GM19238 (cell line): Measurements from ENCODE around the gene TAOK3.
"Not testable (repeated sequence)": the region's sequence is repeated elsewhere in the genome, so short reads cannot be mapped to it uniquely, and the experiment has no call there.

Experiments
- DNase-seq: peaks from one replicate; pipeline ENCODE4 v3.0.0; 2011; ENCODE audit warnings: low spot score; ENCODE audit not compliant: insufficient read length

The TAOK3 gene

DNA sequence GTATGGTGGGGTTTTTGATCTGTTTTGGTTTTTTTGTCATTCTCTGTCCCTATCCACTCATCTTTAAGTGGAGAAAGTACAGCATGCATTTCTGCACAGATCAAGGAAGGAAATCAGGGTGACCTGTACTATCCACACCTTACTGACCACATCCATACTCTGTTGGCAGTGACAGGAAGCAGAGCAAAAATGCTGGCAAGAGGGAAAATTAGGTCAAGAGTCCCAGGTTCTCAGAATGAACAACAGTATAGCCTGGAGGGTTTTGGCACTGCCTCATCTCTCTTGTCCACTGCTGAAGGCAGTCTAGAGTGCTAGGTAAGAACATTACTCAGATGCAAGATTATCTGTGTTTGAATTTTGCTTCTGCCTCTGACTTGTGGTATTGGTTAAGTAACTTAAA is 70.7 kb downstream of the TAOK3 start:
- DNase-seq: no peak

DNA sequence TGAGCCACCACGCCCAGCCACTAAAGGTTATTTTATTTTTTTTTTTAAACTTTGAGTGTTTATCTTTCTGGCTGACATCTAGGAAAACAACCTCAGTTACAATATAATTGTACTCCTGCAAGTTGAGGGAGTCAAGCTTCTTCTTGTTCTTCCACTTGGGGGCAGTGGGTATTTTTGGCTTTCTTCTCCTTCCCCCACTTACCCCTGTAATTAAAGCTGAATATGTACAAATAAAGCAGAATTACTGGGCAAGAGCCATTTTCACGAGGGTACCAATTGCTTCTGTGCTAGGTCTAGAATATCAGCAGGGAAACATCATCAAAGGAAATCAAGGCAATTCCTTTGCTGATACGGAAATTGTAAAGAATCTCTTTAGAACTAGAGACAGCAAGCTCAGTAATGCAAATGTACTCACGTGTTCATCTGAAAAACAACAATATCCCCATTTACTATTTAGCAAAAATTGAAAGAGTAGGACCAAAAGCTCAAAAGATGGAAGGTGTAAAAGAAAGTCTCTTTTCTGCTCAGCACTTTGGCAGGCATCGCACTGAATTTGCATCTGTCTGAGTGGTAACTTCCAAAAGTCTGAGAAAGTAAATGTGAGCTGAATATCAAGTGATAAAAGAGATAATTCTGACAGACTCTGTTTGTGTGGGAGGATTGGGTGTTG is 72.8 kb downstream of the TAOK3 start:
- no peak for DNase-seq

DNA sequence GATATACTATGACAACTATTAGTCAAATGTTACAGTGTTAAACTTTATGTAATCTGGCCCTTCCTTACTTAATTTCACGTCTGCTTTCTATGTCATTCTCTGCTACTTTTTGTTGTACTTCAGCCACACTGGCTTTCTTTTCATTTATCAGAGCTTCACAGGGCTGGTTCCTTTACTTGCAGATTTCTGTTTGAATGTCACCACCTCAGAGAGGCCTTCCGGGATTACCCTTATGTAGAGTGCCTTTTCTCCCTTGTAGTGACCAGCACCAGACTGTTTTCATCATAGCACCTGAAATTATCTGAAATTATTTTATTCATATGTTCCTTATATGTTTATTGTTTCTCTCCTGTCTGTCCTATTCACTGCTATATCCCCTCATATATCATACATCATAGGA is 75.4 kb downstream of the TAOK3 start:
- no peak for DNase-seq

DNA sequence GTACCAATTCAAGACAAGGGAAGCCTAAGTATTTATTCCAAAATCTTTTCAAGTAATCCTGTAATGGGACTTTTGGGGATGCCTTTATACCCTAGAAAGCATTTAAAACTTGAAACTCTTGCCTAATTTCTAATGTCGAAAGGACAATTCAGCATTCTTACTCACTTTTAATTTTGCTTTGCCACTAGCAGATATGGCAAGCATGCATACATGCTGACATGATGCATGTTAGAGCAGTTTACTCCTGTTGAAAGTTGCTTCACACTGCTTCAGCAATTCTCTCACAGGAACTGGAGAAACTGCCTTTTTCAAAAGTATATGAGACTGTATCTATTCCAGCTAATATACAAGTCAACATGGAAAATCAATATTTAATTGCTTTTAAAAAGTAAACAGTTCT is 79.9 kb downstream of the TAOK3 start:
- DNase-seq: no peak

DNA sequence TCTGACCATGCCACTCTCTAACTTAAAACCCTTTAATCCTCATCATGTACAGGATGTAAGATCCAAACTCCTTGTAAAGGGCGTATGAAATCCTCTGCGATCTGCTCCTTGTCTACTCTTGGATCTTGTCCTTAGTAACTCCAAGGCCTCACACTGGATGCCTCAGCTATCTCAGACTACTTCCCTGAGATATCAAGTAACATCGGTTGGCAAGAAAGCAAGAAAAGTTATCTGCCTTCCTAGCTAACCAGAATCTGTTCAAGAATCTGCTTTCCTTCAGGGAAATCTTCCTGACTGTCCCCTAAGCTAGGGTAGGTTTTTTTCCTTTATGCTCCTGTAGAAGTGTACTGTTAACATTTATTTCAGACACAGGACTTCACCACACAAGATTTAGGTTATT is 82.6 kb downstream of the TAOK3 start:
- DNase-seq: no peak

DNA sequence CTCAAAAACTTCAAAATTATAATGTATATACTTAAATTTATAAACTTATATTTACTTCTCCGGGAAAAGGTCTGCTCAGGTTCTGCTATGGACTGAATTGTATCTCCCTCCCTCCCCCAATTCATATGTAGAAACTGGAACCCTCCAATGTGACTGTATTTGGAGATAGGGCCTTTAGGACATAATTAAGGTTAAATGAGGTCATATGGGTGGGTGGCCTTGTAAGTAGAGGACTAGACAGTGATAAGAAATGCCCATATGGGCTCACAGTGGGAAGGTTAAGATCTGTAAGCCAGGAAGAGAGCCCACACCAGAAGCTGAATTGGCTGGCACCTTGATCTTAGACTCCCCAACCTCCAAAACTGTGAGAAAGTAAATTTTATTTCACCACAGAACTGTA is 84.5 kb downstream of the TAOK3 start:
- no peak for DNase-seq

DNA sequence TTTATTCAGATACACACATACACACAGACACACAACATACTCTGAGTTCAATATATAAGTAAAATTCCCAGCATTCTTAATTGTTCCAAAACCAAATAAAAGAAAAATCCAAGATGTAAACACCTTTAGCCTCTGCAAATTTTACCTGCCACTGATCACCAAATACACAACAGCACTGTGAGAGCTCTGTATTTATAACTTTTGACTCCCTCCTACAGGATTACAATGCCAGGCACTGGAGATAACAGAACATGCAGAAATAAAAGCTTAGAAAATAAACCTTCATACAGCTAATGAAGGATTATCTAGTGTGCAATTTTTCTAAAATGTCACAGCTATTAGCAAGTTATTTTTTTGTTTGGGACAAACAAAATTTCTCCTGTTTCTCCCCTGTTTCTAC is 85.0 kb downstream of the TAOK3 start:
- DNase-seq: no peak

DNA sequence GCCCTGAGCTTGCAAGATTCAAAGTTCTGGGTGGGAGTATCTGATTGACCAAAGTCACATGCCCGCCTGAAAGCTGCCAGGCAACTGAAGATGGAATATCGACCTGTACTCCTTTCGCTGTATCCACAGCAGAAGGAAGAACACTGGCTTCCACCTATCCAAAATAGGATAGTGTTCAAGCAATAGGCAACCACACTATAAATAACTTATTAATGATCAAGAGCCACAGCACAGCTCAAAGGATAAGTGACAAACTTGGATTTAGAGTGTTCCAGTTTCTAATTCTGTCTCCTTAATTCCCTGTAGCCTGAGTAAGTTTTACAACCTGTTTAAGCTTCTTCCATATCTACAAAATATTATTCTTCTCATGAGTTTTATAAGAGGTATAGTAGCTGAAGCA is 89.9 kb downstream of the TAOK3 start:
- DNase-seq: no peak

DNA sequence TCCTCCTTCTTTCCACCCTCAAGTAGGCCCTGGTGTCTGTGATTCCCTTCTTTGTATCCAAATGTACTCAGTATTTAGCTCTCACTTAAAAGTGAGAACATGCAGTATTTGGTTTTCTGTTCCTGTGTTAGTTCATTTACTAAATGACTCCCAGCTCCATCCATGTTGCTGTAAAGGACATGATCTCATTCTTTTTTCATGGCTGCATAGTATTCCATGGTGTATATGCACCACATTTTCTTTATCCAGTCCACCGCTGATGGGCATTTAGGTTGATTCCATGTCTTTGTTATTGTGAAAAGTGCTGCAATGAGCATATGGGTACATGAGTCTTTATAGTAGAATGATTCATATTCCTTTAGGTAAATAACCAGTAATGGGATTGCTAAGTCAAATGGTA is 94.4 kb downstream of the TAOK3 start:
- not testable (repeated sequence) for DNase-seq

DNA sequence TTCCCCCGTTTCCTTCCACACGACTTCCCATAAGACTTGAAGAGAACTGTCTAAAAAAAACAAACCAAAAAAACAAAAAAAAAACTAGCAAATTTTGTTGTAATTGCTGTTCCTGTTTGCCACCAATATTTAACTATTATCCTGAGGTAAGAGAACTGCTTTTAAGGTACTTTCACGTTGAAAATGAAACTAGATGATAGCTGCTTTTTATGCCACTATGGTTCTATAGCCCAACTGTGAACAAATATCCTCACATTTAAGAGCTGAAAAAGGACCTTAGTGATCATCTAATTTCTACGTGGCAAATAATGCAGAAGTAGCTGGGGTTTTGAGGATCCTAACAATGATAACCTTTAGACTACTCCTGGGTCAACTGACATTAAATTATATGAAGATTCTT is 98.6 kb downstream of the TAOK3 start:
- DNase-seq: no peak

DNA sequence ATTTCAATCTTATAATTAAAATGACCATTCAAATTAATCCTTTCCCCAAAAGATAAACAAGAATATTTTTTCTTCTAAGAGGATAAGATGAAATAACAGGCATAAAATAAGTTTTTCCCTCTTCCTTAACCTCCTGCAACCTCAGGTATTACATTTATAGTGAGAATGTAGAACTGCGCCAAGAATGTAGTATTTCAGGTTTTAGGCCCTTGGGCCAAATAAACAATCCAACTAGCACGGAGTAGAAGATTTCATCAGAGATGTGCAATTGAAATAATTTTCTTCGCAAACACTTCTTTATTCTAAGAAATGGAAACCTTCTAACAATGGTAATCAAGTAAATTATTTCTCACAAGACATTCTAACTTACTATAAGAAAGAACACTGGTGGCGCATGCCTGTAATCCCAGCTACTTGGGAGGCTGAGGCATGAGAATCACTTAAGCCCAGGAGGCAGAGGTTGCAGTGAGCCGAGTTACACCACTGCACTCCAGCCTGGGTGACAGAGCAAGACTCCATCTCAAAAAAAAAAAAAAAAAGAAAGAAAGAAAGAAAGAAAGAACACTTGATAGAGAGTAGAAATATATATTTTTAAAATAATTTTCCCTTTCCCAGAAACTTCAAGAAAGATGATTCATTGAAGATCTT is 100.8 kb downstream of the TAOK3 start:
- DNase-seq: no peak

DNA sequence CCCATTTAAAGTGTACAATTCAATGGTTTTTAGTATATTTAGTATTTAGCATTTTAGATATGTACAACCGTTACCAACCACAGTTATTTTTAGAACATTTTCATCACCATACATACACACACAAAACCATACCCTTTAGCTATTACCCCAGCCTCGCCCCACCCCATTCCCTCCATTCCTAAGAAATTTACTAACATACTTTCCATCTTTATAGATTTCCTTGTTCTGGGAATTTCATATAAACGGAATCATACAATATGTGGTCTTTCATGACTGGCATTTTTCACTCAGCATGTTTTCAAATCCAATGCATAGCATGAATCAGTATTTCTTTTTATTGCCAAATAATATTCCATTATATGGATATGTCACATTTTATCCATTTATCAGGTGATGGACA is 101.5 kb downstream of the TAOK3 start:
- DNase-seq: no peak

DNA sequence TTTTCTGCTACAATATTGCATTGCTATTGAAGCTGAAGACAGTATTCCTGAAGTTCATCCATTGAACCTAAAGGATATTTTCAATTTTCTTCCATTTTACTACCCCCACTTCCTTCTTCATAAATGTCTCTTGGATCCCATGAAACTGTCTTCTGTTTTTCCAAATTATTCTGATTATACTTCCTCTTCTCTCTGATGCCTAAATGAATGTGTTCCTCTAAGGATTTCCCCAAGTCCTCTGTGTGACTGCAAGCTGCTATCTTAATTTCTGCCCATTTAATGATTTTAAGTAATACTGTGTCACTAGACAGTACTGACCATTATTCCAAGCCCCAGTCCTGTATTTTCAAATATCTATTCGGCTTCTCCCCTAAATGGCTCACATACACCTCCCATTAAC is 102.9 kb downstream of the TAOK3 start:
- DNase-seq: no peak

DNA sequence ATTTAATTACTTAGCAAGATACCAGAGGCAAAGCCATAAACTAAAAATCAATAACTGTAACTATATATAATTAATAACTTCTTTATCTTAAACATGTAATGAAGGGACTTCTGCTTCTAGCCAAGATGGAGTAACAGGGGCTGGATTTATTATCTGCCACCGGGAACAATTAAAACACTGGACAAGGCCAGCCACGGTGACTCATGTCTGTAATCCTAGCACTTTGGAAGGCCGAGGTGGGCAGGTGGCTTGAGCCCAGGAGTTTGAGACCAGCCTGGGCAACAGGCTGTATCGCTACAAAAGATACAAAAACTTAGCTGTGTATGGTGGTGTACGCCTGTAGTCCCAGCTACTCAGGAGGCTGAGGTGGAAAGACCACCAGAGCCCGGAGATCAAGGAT is 113.6 kb downstream of the TAOK3 start:
- DNase-seq: no peak

DNA sequence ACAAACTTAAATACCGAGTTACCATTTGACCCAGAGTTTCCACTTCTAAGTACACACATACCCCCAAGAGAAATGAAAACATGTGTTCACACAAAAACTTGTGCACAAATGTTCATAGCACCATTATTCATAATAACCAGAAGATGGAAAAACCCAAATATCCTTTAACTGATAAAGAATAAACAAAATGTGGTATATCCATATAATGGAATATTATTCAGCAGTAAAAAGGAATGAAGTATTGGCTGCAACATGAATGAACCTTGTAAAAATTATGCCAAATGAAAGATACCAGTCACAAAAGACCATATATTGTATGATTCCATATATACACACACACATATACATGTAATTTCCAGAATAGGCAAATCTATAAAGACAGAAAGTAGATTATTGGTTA is 116.4 kb downstream of the TAOK3 start:
- no peak for DNase-seq

DNA sequence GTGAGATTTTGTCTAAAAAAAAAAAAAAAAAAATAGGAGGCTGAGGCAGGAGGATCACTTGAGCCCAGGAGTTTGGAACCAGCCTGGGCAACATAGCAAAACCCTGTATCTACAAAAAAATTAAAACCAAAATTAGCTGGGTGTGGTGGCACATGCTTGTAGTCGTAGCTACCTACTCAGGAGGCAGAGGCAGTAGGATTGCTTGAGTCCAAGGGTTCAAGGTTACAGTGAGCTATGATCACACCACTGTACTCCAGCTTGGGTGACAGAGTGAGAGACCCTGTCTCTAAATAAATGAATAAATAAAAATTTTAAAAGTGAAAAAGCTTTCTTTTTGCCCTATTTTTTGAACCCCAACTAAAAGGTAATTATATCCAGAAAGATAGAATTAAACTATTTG is 123.2 kb downstream of the TAOK3 start:
- no peak for DNase-seq

DNA sequence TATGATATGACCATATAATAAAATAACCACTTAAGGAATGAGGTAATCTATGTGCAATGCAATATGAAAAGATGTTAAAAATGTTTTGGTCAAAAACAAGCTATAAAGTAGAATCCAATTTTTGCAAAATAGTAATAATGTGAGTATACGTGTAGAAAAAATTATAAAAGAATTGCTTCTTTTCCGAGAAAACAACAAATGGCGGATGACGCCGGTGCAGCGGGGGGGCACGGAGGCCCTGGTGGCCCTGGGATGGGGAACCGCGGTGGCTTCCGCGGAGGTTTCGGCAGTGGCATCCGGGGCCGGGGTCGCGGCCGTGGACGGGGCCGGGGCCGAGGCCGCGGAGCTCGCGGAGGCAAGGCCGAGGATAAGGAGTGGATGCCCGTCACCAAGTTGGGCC is 126.8 kb downstream of the TAOK3 start:
- not testable (repeated sequence) for DNase-seq

DNA sequence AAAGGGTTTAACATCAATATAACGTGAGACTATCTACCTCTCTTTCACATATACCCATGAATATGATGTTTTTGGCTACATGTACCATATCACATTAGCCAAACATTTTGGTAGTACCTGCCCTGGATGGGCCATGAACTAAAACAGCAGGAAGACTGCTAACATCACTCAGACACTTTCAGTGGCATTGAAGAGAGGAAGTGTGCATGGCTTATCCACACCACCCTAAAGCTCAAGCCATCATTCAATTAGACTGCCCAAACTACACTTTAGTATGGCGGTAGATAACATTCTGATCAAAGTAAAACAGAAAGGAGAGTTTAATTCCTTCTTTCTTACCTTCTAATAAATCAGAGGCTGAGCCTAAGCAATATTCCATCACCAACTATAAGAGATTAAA is 133.8 kb downstream of the TAOK3 start:
- DNase-seq: no peak

DNA sequence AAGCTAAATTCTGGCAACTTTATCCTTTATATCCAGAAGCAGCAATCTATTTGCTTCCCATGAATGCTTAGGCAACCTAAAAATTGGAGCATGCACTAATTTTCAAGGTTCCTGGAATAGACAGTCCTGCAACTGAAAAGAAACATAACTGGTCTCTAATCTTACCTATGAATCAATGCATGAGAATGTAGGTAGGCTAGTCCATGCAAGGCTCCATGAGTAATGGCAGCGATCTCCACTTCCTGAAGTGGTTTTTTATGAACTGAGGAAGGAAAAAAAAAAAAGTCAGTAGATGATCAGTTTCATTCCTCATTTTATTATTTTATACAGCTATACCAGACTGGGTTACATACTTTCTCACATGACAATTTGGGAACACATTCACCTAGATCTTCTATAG is 134.8 kb downstream of the TAOK3 start:
- no peak for DNase-seq

DNA sequence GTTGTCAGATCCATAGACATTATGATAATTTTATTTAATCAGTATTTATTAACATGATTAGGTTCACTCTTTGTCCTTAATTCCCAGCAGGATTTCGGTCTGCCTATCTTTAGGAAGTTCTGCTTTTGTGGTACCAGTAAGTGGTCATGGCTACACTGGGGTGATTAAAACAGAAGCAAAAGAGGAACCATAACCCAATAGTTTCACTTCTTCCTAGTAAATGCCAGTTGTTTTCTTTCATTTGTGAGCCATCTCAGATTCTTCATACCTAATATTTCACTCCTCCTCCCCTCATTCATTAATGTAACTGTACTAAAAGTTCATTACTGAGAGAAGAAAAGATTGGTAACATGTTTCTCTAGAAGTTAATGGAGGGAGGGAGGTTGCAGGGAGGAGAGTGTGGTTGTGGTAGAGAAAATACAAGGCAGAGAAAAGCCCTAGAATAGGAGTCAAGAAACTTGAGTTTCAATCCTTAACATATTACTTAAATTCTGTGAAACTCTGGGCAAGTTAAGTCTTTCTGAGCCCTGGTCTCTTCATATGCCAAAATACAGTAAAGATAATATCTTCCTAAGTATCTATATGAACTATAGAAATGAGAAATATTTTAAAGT is 135.5 kb downstream of the TAOK3 start:
- peak; percentile 30 for DNase-seq

DNA sequence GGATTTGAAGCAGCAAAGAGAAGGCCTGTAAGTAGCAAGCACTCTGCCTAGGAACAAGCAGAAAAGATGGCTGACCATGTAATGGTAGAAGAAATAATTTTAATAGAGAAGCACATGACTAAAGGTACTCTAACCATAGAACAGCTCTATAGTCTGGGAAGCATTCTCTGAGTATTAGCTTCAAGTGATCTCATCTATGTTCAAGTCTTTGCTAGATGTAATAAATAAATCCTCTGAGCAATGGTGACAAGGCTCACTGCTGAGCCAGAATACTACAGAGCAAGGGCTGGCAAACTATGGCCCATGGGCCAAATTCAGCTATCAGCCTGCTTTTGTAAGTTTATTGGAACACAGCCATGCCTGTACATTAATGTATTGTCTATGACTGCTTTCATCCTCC is 152.0 kb downstream of the TAOK3 start:
- no peak for DNase-seq

DNA sequence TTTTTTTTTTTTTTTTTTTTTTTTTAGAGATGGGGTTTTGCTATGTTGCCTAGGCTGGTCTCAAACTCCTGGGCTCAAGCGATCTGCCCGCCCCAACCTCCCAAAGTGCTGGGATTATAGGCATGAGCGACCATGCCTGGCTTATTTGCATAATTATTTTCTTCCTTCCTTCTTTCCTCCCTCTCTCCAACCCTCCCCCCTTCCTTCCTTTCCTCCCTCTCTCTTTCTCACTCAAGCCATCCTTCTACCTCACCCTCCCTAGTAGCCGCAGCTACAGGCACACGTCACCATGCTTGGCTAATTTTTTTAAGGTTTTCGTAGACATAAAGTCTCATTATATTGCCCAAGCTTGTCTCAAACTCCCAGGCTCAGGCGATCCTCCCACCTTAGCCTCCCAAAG is 152.9 kb downstream of the TAOK3 start:
- DNase-seq: no peak

DNA sequence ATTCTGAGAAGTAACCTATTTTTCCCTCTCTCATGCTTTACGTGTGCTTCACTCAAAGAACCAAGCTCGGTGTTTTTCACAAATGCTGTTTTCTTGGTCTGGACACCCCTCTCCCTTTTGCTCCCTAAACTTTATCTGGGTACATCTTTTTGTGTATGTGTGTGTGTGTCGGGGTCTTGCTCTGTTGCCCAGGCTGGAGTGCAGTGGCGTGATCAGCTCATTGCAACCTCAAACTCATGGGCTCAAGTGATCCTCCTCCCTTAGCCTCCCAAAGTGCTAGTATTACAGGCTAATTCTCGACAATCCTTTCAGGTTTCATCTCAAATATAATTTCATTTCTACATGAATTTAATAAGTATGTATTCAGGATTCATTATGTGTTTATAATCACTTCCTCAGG is 153.6 kb downstream of the TAOK3 start:
- DNase-seq: no peak
